ENCODE measurements around the gene NRG3.

The NRG3 gene

DNA sequence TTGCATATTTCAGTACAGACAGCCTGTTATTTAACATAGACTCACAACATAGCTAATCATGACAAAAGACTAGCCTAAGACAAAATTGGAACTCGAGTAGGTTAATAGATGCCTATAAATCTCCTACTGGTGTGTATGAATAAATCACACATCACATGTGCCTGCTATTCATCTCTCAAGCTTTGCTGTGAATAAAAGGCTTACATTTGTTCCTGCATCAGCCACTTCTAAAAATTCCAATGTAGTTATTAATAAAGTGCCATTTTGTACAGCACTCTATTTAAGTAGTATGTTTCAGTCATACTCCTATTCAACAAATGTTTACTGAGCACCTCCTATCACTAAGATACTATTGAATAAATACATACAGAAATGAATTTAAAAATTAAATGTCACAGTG, 486.3 kb downstream of the NRG3 start:
- in situ Hi-C loops (cut with HindIII; ENCODE audit: low sequenced_read_pairs): no loop called here

DNA sequence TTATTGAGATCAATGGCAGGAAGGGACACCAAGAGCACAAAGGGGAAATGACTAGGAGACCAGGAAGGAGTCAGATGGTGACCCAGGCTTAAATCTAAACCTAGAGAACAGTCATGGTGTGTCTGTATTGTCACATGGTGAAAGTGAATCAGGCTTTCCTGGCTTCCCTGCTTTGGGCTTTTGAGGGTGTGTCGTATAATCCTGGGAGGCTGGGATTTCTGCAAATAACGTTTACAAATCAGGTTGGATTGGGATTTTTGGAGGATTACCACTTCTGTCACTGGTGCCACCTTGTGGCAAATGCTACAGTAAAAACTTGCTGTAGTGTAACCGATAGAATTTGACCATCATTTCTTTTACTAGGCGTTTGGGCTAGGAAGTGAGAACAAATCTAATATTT, 502.6 kb downstream of the NRG3 start:
- in situ Hi-C loops (cut with HindIII; ENCODE audit: low sequenced_read_pairs): no loop called here

DNA sequence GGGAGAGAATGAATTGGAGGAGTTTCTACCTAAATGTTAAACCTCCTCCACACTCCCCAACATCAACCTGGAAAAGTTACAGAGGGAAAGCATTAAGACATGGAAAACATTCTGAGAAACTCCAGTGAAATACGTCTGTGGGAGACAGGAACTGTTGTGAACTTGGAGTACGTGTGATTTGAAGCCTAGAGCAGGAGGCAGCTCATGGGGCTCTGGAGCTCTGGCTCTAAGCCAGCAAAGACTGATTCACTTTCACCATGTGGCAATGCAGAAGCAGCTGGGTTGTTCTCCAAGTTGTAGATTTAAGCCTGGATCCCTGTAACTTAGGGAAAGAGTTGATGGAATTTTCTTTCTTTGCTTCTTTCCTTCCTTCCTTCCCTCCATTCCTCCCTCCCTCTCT, 503.2 kb downstream of the NRG3 start:
- in situ Hi-C loops (cut with HindIII; ENCODE audit: low sequenced_read_pairs): no loop called here

DNA sequence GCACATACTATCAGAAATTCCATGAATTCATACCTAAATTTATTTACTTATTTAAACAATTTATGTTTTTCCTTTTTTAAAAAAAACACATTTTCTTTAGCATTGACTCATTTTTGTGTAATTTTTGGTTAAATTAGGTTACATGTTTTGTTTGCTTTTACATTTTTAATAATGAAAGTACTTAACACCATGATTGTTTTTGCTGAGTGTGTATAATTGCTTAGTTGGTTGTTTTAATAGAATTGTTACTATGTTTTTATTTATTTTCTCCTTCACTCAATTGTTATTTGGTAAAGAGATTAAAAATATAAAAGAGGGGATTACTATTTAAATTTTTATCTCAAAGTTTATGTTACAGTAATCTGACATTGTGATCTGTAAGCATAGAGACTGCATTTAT, 508.4 kb downstream of the NRG3 start:
- in situ Hi-C loops (cut with HindIII; ENCODE audit: low sequenced_read_pairs): no loop called here

DNA sequence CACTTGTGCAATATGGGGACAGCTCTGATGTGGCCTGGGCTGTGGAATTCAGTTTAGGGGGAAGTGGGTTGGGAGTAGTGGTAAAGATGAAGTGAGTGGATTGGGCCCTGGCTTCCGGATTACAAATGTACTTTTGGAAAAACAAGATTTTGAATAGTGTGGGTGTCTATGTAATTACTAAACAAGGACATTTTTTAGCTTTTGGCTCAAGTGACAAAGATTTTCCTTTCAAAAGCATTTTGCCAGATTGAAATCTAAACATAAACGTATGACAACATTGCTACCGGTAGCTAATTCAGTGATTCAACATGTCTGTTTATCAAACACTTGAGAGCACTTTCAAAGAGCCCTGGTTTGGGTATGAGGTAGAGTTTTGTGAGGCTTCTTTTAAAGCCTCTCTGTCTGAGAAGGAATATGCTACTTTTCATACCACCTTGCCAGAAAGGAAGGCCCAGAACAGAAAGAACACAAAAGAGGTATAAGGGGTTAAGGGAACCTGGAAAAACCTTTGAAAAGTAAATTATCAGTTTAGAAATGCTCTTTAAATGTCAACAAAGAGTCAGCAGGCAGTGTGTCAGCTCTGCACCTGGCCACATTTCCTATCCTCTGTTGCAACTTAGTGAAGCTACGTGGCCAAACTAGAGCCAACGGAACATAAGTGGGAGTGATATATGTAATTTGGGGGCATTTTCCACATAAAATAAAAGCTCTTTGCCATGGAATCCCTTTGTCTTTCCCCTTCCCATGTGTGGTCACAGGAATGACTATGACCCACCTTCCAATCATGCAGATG, 516.1 kb downstream of the NRG3 start:
- in situ Hi-C loops (cut with HindIII; ENCODE audit: low sequenced_read_pairs): no loop called here

DNA sequence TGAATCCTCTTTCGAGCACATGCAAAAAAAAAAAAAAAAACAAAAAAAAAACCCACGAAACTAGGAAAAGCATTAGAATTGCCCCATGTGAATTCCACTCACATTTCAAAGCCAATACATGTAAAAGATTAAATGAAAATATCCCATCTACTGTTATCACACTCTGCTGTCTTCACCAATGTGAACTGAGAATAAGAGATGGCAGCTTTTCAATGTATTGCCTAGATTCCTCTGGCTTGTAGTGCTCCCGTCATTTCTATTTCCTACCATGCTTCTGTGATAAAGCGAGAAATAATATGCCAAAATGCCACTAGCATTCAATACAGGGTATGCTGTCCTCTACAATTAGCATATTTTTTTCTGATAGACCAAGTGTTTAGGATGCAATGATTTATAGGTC, 517.0 kb downstream of the NRG3 start:
- in situ Hi-C loops (cut with HindIII; ENCODE audit: low sequenced_read_pairs): no loop called here

DNA sequence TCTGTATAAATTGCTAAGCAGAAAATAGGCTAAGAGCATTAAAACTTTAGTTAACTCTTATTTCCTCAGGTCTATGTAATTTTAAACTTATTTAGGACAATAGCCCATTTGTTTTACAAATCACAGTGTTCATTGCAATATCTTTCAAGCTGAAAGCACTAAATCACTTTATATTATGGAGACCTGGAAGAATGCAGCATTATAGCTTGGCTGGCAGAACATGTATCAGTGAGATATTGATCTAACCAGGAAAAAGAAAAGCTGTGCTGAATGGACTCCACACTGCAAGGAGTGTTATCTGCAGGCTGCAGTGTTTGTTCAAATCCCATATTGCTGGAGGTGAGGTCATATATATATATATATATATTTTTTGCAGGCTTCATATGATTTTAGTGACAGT, 517.5 kb downstream of the NRG3 start:
- in situ Hi-C loops (cut with HindIII; ENCODE audit: low sequenced_read_pairs): no loop called here

DNA sequence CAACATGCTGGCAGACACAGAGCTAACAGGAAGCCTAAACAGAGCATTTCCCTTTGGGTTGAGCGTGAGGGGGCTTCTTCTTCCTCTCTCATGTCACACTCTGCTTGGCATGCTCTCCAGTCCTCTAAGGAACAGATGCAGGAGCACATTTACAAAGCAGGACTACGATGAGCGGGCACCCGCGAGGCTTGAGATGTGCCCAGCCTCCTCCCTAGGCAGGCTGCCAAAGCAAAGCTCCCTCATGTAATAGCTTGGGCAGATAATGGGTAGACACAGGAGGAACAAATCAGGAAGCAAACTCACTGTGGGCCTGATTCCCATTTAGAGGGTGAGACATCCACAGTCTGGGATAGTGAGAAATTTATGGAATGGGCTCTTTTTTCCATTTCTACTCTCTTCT, 519.1 kb downstream of the NRG3 start:
- in situ Hi-C loops (cut with HindIII; ENCODE audit: low sequenced_read_pairs): no loop called here

DNA sequence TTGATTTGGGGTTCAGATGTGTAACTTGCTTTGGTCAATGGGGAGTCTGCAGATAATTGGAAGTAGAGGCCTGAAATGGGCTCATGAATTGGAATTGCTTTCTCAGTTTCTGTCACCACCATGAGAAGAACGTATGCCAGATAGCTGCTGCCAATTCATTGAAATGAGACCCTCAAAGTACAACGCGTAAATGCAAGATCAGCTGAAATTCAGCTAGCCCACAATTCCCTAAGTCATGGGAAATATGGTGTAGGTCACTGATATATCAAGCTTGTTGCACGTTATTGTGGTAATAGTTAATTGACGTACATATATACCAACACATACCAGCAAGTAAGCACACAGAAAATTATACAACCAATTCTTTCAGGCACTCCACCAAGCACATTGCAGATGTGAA, 520.0 kb downstream of the NRG3 start:
- in situ Hi-C loops (cut with HindIII; ENCODE audit: low sequenced_read_pairs): no loop called here

DNA sequence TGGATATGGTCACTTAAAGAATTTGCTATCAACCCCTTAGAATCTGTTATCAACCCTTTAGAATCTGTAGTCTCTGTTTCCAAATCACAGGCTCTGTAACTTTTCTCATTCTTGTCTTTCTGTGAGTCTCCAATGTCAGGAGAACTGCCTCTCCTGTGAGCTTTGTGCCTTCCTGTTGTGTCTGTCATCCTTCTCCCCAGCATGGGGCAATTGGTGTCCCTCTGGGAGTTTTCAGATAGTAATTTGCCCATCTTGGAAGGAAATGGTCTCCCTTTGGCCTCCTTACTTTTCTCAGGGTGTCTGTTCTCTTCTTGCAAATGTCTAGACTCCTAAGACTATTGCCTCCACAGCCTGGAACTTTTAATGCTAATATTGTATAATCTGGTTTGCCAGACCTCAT, 521.9 kb downstream of the NRG3 start:
- in situ Hi-C loops (cut with HindIII; ENCODE audit: low sequenced_read_pairs): no loop called here

DNA sequence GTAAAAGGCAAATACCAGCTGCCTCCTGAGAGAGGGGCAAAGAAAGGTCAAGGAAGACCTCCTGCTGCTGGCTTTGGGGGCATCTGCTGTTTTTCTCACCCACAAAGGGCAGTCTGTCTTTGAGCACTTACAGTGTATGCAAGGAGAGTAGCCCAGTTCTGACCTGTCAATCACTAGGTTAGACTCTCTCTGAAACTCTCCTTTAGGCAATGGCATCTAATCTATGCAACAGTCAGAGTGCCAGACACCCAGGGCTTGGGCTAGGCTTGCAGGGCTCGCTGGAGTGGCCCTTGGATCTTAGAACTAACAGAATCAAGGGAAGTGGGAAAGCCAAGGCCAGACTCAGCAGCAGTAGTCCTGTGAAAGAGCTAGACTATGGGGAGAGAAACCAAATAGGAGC, 522.9 kb downstream of the NRG3 start:
- in situ Hi-C loops (cut with HindIII; ENCODE audit: low sequenced_read_pairs): no loop called here

DNA sequence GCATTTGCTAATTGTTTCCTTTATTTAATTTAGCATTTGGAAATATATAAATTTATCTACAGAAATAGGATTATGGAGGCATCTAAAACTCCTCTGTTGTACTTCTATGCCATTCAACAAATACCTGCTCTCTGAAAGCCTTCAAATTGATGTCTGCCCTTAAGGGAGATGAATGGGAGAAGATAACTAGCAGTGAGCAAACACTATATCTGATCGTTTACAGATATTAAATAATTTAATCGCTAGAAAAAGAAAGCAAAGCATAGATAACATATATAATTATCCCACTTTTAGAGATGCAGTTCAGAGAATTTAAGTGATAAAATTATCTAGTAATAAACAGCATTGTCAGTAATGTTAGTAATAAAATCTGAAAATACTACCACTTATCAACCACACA, 524.9 kb downstream of the NRG3 start:
- in situ Hi-C loops (cut with HindIII; ENCODE audit: low sequenced_read_pairs): no loop called here

DNA sequence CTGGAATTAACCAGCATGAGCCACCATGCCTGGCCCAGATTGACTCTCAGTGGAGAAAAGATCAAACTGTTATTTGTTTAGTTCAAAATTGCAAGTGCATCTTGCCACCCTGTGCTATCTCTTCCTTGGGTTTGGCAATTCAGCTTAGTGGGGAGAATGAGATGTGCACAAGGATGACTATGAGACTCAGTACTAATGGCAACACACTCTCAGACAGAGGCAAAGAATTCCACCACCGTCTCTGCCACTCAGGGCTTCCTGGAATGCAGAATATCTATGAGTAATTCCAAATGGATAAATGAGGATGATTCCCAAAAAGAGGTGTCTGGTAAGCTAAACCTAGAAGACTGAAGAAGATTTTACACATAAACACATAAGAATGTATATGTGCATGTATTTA, 525.8 kb downstream of the NRG3 start:
- in situ Hi-C loops (cut with HindIII; ENCODE audit: low sequenced_read_pairs): no loop called here

DNA sequence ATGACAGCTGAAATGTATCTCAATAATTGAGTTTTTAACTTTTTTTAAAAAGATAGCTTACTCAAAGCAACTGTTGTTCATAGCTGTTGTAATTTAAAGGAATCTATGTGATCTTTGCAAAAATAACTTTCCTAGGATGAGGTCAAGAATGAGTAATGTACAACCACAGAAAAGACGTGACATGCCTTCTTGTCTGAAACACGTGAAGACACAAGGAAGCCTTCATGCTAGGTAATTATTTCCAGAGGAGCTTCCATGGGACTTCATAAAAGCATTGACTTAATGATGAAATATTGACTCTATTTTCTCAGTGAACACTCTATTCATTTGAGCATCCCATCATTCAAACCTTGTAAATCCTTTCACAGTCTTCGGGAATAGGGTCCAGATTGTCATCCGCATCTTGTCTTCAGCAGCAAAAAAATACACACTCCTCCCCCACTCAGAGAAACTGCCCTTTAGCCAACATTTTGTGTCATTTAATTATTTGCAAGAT, 528.0 kb downstream of the NRG3 start:
- in situ Hi-C loops (cut with HindIII; ENCODE audit: low sequenced_read_pairs): no loop called here

DNA sequence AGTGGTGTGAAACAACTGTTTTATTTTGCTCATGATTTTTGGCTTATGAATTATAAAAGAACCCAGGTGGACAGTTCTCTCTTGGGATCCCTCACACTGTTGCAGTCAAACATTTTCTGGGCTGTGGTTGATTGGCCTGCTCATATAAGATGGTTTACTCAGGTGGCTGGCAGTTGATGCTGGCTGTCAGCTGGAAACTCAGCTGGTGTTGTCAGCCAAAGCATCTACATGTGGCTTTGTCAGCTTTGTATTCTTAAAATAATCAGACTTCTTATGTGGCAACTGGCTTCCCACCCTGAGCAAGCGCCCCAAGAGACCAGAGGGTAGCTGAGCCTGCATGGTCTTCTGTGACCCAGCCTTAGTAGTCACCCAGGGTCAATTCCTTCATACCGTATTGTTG, 534.7 kb downstream of the NRG3 start:
- in situ Hi-C loops (cut with HindIII; ENCODE audit: low sequenced_read_pairs): no loop called here

DNA sequence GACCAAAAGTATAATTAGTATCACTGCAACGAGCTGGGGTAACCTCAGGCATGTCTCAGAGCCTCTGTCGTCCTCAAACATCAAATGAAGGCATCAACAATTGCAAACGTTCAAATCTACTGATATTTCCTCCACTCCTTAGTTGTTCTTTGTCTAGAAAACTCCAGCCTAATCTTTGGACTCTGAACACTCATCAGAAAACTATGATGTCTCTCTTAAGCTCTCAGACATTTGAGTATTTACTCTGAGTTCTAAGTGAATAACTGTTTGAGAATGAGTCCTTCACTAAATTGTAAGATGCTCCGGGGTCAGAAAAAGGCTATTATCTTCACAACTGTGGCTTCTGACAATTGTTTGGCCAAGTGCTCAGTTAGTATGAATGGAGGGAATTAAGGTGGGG, 536.4 kb downstream of the NRG3 start:
- in situ Hi-C loops (cut with HindIII; ENCODE audit: low sequenced_read_pairs): no loop called here

DNA sequence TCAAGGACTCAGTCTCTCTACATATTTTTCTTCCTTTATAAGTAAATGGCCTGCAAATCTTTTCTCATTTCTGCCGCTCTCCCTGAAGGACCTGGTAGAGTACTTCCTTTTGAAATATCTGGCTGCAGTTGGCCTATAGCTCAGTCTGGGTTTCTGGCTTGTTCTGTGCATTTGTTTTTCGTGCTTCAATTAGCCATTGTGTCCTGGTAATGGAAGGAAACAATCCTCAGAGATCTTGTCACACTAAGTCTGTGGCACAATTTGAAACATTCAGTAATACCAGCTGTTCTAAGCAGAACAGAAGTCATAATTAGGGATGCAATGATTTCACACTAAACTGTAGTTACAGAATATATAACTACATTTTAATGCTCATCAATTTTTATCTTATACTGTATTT, 545.0 kb downstream of the NRG3 start:
- in situ Hi-C loops (cut with HindIII; ENCODE audit: low sequenced_read_pairs): no loop called here

DNA sequence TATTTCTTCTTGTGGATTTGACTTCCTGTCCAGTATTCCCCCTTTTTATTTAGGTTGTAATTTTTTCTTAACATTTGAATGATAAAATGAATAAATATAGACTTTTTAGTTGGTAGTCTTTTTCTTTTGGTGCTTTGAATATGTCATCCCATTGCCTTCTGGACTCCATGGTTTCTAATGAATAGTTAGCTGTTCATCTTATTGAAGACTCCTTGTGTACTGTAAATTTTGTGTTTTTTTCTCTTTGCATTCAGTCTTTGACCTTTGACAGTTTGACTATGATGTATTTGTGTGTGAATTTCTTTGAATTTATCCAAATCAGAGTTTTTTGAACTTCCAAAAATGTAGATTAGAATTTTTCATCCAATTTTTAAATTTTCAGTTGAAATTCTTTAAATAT, 554.3 kb downstream of the NRG3 start:
- in situ Hi-C loops (cut with HindIII; ENCODE audit: low sequenced_read_pairs): no loop called here

DNA sequence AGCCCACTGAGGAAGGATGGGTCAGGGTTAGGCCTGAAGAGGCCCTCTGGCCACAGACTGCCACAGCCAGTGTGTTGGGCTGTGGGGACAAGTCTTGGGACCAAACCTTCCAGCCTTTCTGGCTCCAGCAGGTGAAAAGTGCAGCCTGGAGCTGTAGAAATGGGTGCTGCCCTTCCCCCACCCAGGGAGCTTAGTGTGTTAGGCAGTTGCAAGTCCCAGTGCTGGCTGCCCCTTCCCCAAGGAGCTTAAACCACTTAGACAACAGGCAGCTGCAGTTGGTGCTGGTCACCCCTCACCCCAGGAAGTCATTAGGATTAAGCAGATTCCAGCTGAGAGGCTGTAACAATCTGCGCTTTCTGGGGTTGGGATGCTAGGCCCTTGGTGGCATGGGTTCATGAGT, 563.3 kb downstream of the NRG3 start:
- in situ Hi-C loops (cut with HindIII; ENCODE audit: low sequenced_read_pairs): no loop called here

DNA sequence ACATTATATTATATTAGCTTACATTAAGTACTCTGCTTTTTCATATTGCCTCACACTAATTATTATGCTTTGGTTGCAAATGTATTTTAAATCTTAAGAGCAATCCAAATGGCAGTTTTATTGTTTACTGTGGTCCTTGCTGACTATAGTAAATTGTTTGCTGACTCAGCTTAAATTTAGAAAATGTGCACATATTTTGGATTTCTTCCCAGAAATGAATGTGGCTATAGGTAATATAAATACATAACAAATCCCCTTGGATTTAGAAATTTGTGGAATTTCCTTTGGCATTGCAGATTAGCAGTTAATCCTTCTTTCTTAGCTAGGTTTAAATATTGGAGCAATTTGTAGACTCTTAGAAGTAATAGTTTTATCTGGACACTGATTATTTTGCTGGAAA, 565.8 kb downstream of the NRG3 start:
- in situ Hi-C loops (cut with HindIII; ENCODE audit: low sequenced_read_pairs): no loop called here

DNA sequence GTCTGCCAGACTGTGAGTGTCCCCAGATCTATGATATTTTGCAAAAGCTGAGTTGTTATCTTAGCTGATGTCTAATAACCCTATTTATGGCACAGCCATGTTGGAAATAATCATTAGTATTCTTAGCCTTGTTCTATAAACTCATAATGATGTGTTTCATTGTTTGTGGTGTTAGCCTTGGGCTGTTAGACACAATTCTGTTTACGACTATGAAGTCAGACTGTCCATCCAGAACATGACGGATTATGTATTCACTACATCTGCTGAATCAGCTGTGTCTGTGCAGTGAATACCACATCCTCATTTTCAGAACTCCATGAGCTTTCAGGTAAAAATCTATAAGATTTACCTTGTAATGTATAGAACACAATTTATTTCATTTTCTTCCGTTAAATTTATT, 577.1 kb downstream of the NRG3 start:
- in situ Hi-C loops (cut with HindIII; ENCODE audit: low sequenced_read_pairs): no loop called here

DNA sequence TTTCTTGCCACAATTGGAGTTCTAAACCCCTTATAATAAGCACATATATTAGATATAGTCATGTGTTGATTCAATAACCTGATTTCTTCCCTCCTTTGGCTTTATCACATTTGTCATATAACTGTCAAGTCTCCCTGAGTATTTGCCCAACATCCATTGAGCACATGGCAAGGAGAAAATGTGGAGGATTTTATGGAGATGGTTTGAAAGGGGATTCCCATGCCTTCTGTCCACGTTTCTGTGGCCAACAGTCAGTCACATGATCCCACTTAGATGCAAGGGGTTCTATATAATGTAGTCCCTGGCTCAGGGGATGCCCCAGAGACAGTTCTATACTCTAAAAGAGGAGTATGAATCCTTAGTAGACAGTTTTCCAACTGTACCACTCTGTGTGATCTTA, 577.7 kb downstream of the NRG3 start:
- in situ Hi-C loops (cut with HindIII; ENCODE audit: low sequenced_read_pairs): no loop called here

DNA sequence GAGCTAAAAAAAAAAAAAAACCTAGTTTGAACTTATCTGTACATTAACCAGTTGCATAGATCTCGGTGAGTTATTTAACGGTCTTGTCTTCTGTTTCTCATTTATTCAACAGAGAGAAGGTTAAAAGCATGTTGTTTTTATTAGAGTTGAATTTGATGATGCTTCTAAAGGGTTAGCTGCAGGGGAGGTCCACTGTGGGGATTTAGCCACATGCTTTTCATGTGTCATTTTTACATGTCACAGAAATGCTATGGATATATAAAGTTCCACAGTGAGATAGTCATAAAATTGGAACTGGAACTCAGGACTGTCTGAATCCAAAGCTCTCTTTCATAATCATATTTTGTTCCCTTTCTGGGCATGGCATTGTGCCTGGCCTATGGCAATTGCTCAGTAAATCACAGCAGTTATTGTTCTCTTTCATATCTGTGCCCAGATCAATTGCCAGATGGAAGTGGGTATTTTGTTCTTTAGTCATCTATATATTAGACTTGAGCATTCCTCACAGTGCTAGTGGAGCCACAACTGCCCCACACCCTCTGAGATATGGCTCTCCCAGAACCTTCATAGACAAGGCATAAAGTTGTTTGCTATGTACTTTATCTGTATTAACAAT, 578.8 kb downstream of the NRG3 start:
- in situ Hi-C loops (cut with HindIII; ENCODE audit: low sequenced_read_pairs): no loop called here
